HG03520 (cell line): ENCODE data around the gene OBP2A.
"Not testable (repeated sequence)": the region's sequence is repeated elsewhere in the genome, so short reads cannot be mapped to it uniquely, and the experiment has no call there.

Experiments used
- ATAC-seq: cut with Tn5 transposase; IDR thresholded peaks from one replicate; pipeline ENCODE4 v1.9.1; 2021; ENCODE audit warnings: mild to moderate bottlenecking, moderate library complexity; ENCODE audit not compliant: unreplicated experiment

OBP2A gene

GRCh38 chr9:135526089-135526729 is 19.7 kb upstream of the OBP2A start:
- ATAC-seq, result no peak

- ATAC-seq, result no peak
These were observed 19.0 kb upstream of the OBP2A start for GRCh38 chr9:135526730-135527571.

- not testable (repeated sequence) for ATAC-seq
These were observed 17.0 kb upstream of the OBP2A start for GRCh38 chr9:135528842-135529435.

- no peak for ATAC-seq
These were observed 15.8 kb upstream of the OBP2A start for GRCh38 chr9:135530146-135530545.

GRCh38 chr9:135531096-135531495 is 14.8 kb upstream of the OBP2A start:
- no peak for ATAC-seq

- ATAC-seq, result no peak
These were observed 12.8 kb upstream of the OBP2A start for GRCh38 chr9:135533113-135533512.

- no peak for ATAC-seq
These were observed 12.3 kb upstream of the OBP2A start for GRCh38 chr9:135533674-135534073.

- ATAC-seq, result not testable (repeated sequence)
These were observed 11.7 kb upstream of the OBP2A start for GRCh38 chr9:135534192-135534711.

GRCh38 chr9:135534826-135535225 is 11.1 kb upstream of the OBP2A start:
- ATAC-seq, result not testable (repeated sequence)

GRCh38 chr9:135535631-135536030 is 10.3 kb upstream of the OBP2A start:
- not testable (repeated sequence) for ATAC-seq

- no peak for ATAC-seq
These were observed 9.7 kb upstream of the OBP2A start for GRCh38 chr9:135536216-135536615.

GRCh38 chr9:135543262-135543894 is 2.5 kb upstream of the OBP2A start:
- not testable (repeated sequence) for ATAC-seq

- ATAC-seq, result no peak
These were observed 818 bp upstream of the OBP2A start for GRCh38 chr9:135544981-135545635.

GRCh38 chr9:135546792-135547617 is 1.1 kb downstream of the OBP2A start:
- ATAC-seq, result not testable (repeated sequence)

- no peak for ATAC-seq
These were observed 2.1 kb downstream of the OBP2A start for GRCh38 chr9:135547756-135548736.

GRCh38 chr9:135549478-135550343 is 3.8 kb downstream of the OBP2A start:
- not testable (repeated sequence) for ATAC-seq

GRCh38 chr9:135550344-135550918 is 4.5 kb downstream of the OBP2A start:
- ATAC-seq, result no peak
